IPS DF 6.9 (cell line): ENCODE measurements around the gene CADPS.

Experiments
- DNase-seq: peaks from one replicate; pipeline ENCODE4 v3.0.0-alpha.2; 2013; ENCODE audit warnings: low read depth, low spot score
- H3K27ac ChIP-seq: one replicate; pipeline ENCODE4 v1.5.1; 2013; ENCODE audit warnings: low read length, control low read depth
- H3K27me3 ChIP-seq: 2 replicates; pipeline ENCODE4 v1.6.1; 2013; ENCODE audit warnings: mild to moderate bottlenecking, low read length; ENCODE audit not compliant: control insufficient read depth, insufficient read depth
- H3K36me3 ChIP-seq: 2 replicates; pipeline ENCODE4 v1.6.1; 2013; ENCODE audit warnings: low read length; ENCODE audit not compliant: control insufficient read depth, insufficient read depth
- H3K4me1 ChIP-seq: 2 replicates; pipeline ENCODE4 v1.6.1; 2013; ENCODE audit warnings: low read length; ENCODE audit not compliant: control insufficient read depth, insufficient read depth
- H3K4me3 ChIP-seq: 2 replicates; pipeline ENCODE4 v1.5.1; 2013; ENCODE audit warnings: mild to moderate bottlenecking, low read length
- H3K9me3 ChIP-seq: 2 replicates; pipeline ENCODE4 v1.6.1; 2013; ENCODE audit warnings: low read length, inconsistent platforms; ENCODE audit not compliant: control insufficient read depth, insufficient read depth
- WGBS: extraction: QIAGEN DNeasy Blood & Tissue Kit; methylation state at CpG from one replicate; pipeline ENCODE4 v1.1.7; 2013; ENCODE audit warnings: mixed read lengths, missing lambda C conversion rate; ENCODE audit not compliant: insufficient read length, insufficient coverage; 5-methylcytosine and 5-hydroxymethylcytosine counted together

CADPS gene

DNA sequence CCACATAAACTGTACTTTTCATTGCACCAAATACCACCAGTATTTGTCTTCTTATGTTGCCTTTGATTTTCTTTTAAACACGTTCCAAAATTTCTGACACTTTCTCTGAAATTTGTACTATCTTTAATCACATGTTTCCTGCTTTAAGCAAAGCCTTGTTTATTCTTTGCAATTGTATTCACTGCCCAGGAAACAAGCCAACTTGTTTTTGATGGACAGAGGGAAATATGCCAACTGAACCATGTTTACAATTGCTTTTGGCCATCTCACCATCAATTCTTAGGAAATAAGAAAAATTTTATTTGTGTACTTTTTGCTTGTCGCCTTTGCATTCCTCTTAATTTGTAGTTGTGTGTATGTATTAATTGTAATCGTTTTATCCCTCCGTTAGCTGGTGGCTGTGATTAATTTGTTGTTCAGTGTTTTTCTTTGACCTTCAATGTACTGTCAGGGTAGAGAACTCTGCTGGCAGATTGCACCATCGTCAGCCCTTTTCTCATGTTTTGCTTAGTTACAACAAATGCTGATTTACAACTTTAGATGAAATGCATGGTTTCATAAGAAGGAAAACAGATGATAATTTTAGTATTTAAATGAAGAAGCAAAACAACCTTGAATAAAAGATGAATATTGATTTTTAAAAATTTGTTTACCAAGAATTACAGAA, 482.5 kb downstream of the CADPS start:
- H3K4me1 ChIP-seq: no peaks in the 10 kb centered on the region
- H3K9me3 ChIP-seq: no peaks in the 10 kb centered on the region
- no peaks in the 10 kb centered on the region for H3K36me3 ChIP-seq
- DNase-seq: no peak
- H3K4me3 ChIP-seq: no peak overlapping the region
- no peaks in the 10 kb centered on the region; the same call in 1 of the 2 replicates for H3K27me3 ChIP-seq
- WGBS: no CpG with 5 or more reads among the region's 5 CpGs
- H3K27ac ChIP-seq: no peak overlapping the region

DNA sequence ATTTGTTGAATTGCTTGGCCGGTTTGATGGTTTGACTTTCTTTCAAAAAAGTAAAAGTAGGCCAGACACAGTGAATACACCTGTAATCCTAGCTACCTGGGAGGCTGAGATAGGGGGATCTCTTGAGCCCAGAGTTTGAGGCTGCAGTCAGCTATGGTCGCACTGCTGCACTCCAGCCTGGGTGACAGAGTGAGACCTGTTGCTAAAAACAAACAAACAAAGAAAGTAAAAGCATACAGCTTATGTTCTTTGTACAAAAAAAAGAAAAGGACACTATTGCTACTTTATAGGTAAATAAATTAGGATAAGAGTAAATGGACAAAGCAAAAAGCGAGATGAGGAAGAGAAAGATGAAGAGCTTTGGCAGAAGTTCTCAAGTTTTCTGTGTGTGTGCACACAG, 488.0 kb downstream of the CADPS start:
- H3K9me3 ChIP-seq: no peaks in the 10 kb centered on the region
- H3K4me1 ChIP-seq: no peaks in the 10 kb centered on the region
- DNase-seq: no peak
- H3K27ac ChIP-seq: no peak overlapping the region
- no CpG with 5 or more reads among the region's 3 CpGs for WGBS
- H3K27me3 ChIP-seq: no peaks in the 10 kb centered on the region
- H3K4me3 ChIP-seq: no peak overlapping the region
- no peaks in the 10 kb centered on the region for H3K36me3 ChIP-seq

DNA sequence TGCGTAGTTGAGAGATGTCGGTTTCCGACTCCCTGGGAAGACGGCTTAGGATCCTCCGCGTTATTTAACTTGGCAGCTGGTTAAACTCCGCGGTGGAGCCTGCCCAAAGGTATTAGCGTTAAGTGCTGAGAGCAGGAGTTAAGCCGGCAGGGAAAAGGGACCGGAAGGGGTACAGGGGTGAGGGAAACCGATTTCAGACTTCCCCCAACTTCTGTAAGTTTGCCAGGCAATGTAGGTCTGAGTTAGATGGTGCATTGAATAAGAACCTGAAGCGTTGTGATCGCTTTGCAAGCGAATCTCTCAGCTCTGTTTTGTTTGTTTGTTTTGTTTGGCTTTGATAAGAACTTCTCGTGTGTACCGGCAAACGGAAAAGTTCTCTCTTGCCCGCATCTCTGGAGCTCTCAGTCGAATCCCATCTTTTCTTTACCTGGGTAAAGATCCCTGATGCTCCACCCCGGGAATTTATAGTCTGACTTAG, 495.9 kb downstream of the CADPS start:
- Histone ChIP-seq H3K27me3 (peaks cover 77% of the 10 kb centered on the region), H3K4me1 (peaks cover 4% of the 10 kb centered on the region; the same call in 1 of the 2 replicates), H3K4me3 (no peak overlapping the region), H3K36me3 (no peaks in the 10 kb centered on the region), H3K27ac (no peak overlapping the region), H3K9me3 (no peaks in the 10 kb centered on the region)
- no peak for DNase-seq
- no CpG with 5 or more reads among the region's 21 CpGs for WGBS

DNA sequence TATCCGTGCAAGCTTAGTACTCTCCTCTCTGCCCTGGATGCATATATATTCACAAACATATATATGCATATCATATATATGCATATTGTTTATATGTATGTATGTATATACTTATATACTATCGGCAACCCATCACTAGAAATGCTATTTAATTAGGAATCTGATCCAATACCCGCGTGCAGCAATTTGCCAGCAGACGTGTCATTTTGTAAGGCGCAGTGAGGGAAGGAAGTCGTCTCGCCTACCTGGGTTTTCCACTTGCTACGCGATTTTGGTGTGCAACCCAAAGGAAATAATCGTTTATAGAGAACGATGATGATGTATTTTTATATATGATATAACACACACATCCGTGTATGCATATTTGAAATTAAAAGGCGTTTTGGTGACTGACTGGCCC, 496.3 kb downstream of the CADPS start:
- no peak for DNase-seq
- WGBS: no CpG with 5 or more reads among the region's 14 CpGs
- Histone ChIP-seq H3K36me3 (no peaks in the 10 kb centered on the region), H3K27me3 (peaks cover 81% of the 10 kb centered on the region), H3K4me1 (peaks cover 4% of the 10 kb centered on the region; the same call in 1 of the 2 replicates), H3K4me3 (no peak overlapping the region), H3K9me3 (no peaks in the 10 kb centered on the region), H3K27ac (no peak overlapping the region)

- no peak for DNase-seq
- peak overlapping the region; percentile 14; the same call in 1 of the 2 replicates for H3K4me3 ChIP-seq
- peaks cover 87% of the 10 kb centered on the region for H3K27me3 ChIP-seq
- no peak overlapping the region for H3K27ac ChIP-seq
- peaks cover 4% of the 10 kb centered on the region; the same call in 1 of the 2 replicates for H3K4me1 ChIP-seq
- no peaks in the 10 kb centered on the region for H3K9me3 ChIP-seq
- no CpG with 5 or more reads among the region's 29 CpGs for WGBS
- H3K36me3 ChIP-seq: no peaks in the 10 kb centered on the region
Observed at GRCh38 chr3:62378311-62378789, 496.9 kb downstream of the CADPS start.

DNA sequence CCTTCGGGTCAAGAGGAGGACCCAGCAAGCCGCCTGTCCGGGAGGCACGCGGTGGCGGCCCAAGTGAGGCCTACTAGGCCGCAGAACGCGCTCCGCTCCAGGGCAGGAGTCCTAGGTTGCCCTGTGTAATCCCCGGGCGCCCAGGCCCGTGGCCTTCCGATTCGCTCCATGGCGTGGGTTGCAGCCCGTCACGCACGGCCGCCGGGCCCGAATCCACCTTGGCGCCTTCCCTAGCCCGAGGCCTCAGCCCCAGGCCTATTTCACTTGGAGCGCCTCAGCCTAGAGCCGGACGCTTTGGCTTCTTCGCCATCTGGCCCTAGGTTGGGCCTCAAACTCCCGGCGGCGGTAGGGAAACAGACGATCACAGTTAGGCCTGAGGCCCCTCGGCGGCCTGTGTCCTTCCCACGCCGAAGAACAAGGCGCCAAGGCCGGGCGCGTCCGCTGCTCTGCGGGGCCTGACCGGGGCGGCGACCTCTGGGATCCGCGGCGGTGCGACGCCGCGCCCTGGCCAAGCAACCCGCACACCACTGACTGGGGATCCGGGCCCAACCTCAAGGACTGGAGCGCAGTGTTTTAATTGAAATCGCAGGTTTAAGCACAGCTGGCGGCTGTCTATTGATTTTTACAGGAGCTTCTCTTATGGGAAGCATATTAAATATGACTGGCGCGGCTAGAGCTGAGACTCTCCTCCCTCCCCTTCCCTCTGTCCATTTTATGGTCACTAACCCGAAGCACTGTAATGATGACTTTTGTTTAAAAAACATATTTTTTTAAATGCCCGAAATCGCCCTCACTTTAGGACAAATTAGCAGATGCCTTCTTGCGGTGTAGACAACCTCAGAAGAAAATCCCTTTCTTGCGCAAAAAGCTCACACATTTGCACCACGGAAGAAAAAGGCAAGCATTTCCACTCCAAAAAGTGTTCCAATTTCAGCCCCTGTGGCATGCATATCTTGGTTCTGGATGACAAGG, 498.0 kb downstream of the CADPS start:
- Histone ChIP-seq H3K27me3 (peaks cover 98% of the 10 kb centered on the region), H3K36me3 (no peaks in the 10 kb centered on the region), H3K9me3 (no peaks in the 10 kb centered on the region), H3K27ac (no peak overlapping the region), H3K4me1 (peaks cover 6% of the 10 kb centered on the region; the same call in 1 of the 2 replicates), H3K4me3 (no peak overlapping the region)
- no peak for DNase-seq
- no CpG with 5 or more reads among the region's 65 CpGs for WGBS

- no peaks in the 10 kb centered on the region for H3K9me3 ChIP-seq
- peaks cover 6% of the 10 kb centered on the region; the same call in 1 of the 2 replicates for H3K4me1 ChIP-seq
- no peaks in the 10 kb centered on the region for H3K36me3 ChIP-seq
- peaks cover 99% of the 10 kb centered on the region for H3K27me3 ChIP-seq
- no peak overlapping the region for H3K27ac ChIP-seq
- WGBS: no CpG with 5 or more reads among the region's 3 CpGs
- H3K4me3 ChIP-seq: no peak overlapping the region
- no peak for DNase-seq
Observed at GRCh38 chr3:62376454-62376720, 498.8 kb downstream of the CADPS start.

- no peak for DNase-seq
- Histone ChIP-seq H3K36me3 (no peaks in the 10 kb centered on the region), H3K4me1 (peaks cover 6% of the 10 kb centered on the region; the same call in 1 of the 2 replicates), H3K4me3 (no peak overlapping the region), H3K27me3 (peaks cover 99% of the 10 kb centered on the region), H3K9me3 (no peaks in the 10 kb centered on the region), H3K27ac (no peak overlapping the region)
- WGBS: 100% methylated on average over 1 of the region's 14 CpGs
Observed at GRCh38 chr3:62375655-62376453, 499.4 kb downstream of the CADPS start.

DNA sequence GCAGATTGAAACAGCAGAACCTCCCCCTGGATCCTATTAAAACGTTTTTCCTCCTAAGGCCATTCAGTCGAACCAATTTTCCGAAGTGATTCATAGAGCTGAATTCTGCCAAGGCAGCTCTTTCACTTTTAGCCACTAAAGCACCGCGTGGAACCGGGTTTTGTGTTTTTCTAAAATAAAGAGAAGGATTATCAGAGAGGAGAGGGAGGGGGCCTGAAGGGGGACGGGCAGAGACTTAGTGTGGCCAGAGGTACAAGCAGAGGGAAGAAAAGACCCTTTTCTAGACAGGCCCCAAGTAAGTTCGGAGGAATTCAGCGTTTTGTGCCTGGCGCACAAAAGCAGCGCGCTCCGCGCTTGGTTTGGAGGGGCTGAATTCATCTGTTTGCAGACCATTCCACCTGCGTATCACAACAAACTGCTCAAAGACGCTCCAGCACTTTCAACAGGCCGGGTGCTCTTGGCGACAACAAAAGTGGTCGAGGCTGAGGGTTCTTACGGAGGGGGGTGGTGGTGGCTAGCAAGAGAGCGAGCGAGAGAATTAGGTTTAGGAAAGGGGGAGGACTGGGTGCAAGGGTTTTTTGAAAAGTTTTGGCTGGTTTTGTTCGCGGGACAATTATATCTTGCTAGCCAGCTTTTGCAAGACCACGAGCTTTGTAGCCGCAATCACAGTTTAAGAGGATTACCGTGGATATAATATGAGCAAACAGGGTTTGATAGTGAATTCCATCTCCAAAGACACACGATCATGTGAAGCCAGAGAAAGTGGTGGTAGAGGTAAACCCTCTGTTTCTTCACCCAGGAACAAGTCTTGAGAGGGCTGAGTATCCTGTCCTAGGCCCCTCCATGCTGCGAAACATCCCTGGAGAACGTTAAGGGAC, 500.6 kb downstream of the CADPS start:
- Histone ChIP-seq H3K9me3 (no peaks in the 10 kb centered on the region), H3K36me3 (no peaks in the 10 kb centered on the region), H3K4me1 (peaks cover 10% of the 10 kb centered on the region), H3K4me3 (no peak overlapping the region), H3K27ac (no peak overlapping the region), H3K27me3 (peaks cover 99% of the 10 kb centered on the region)
- no peak for DNase-seq
- no CpG with 5 or more reads among the region's 30 CpGs for WGBS
